ENCODE data around the gene KRT34. TPM values are rescaled to one million over a fixed set of nuclear protein-coding genes. Genes with fewer than 3 reads are reported as not detected.

Gene KRT34
- total RNA-seq, 1 donor from 2014 or later, result not detected

DNA sequence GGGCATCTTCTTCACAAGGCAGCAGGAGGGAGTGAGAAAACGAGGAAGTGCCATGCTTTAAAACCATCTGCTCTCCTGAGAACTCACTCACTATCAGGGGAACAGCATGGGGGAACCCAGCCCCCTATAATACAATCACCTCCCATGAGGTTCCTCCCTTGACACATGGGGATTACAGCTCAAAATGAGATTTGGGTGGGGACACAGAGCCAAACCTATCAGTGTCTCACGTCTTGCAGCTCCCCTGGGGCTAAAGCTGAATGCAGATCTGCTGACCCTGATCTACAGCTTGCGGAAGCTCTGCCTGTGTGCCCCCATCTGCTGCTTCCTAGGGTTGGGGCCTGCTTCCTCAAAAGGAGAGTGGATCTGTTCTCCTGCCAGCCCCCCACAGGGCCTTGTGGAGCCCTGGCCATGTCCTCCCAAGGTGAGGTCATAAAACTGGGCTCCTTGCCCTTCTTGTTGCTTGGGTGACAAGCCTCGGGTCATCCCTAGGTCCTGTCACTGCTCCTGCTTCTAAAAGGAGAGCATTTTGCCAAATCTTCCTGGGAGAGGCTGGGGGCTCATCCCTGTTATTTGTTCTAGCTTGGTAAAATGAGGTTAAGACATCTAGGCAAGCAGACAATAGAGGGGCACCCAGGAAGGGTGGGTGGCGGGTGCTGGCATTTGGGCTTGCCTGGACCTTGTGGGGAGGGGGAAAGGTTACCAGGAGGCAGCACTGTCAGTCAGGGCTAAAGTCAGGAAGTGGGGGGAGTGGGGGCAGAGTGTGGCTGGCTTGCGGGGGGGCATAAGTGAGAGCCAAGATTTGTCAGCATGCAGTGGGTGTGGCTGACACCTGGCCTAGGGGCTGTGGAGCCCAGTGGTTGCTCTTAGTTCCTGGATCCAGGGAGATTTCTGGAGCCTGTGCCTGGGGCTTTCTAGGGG, 47.5 kb downstream of the KRT34 start:
- H3K4me1 Mint-ChIP-seq, result peaks cover 13% of the 10 kb centered on the region
- no peak overlapping the region for H3K27ac Mint-ChIP-seq
- peaks cover 4% of the 10 kb centered on the region for H3K27me3 Mint-ChIP-seq
- intact Hi-C loops (cut with micrococcal nuclease), result no loop called here
- DNase-seq (no peak), ATAC-seq (ENCODE audit: low read depth) (peak; percentile 66)
- TF ChIP-seq, protein P1, sequence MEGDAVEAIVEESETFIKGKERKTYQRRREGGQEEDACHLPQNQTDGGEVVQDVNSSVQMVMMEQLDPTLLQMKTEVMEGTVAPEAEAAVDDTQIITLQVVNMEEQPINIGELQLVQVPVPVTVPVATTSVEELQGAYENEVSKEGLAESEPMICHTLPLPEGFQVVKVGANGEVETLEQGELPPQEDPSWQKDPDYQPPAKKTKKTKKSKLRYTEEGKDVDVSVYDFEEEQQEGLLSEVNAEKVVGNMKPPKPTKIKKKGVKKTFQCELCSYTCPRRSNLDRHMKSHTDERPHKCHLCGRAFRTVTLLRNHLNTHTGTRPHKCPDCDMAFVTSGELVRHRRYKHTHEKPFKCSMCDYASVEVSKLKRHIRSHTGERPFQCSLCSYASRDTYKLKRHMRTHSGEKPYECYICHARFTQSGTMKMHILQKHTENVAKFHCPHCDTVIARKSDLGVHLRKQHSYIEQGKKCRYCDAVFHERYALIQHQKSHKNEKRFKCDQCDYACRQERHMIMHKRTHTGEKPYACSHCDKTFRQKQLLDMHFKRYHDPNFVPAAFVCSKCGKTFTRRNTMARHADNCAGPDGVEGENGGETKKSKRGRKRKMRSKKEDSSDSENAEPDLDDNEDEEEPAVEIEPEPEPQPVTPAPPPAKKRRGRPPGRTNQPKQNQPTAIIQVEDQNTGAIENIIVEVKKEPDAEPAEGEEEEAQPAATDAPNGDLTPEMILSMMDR (IDR thresholded peaks at IDR 0.05), result no peak
- no peaks in the 10 kb centered on the region for H3K36me3 Mint-ChIP-seq (ENCODE audit: low read depth)
- no peaks in the 10 kb centered on the region for H3K9me3 Mint-ChIP-seq
- ChIA-PET POLR2A (no interaction called here), CTCF (no interaction called here)
- no peak overlapping the region for H3K4me3 Mint-ChIP-seq

DNA sequence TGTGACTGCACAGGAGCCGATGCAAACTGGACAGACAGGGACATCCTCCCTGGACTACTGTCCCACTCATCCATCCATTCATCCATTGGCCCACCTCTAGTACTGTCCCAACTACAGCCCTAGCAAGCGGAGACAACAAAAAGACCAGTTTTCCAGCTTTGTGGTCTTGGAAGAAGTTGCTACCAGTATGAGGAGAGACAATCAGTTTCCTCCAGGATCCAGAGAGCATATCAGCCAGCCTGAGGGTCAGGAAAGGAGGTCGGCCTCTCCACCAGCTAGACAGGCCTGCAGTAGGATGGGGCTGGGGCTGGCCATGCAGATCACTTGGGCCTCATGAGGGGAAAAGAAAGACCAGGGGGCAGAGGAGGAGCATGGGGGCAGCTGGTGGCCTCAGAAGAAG, 48.3 kb downstream of the KRT34 start:
- DNase-seq (no peak), ATAC-seq (ENCODE audit: low read depth) (no peak)
- ChIA-PET POLR2A (no interaction called here), CTCF (no interaction called here)
- intact Hi-C loops (cut with micrococcal nuclease), result no loop called here
- Mint-ChIP-seq H3K4me3 (no peak overlapping the region), H3K36me3 (ENCODE audit: low read depth) (no peaks in the 10 kb centered on the region), H3K27me3 (peaks cover 4% of the 10 kb centered on the region), H3K4me1 (peaks cover 10% of the 10 kb centered on the region), H3K27ac (no peak overlapping the region), H3K9me3 (no peaks in the 10 kb centered on the region)
- TF ChIP-seq, protein P1 (IDR thresholded peaks at IDR 0.05), result no peak

DNA sequence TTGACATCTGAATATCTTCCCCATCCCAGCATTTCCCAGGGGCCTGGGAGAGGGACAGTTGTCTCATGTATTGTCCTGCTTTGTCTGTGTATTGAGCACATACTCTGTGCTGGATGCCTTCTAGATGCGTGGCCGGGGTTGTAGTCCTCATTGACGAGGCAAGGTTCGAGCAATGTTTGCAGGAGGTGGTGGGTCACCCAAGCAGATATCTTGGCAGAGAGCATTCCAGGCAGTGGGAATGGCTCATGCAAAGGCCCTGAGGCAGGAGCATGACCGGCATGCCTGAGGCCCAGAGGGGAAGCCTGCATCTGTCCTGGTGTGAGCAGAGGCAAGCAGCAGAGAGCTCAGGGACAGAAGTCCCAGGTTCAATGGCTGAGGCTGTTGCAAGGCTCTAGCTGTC, 49.0 kb downstream of the KRT34 start:
- Mint-ChIP-seq H3K36me3 (ENCODE audit: low read depth) (no peaks in the 10 kb centered on the region), H3K4me1 (peaks cover 10% of the 10 kb centered on the region), H3K27me3 (peaks cover 4% of the 10 kb centered on the region), H3K4me3 (no peak overlapping the region), H3K27ac (no peak overlapping the region), H3K9me3 (no peaks in the 10 kb centered on the region)
- DNase-seq (no peak), ATAC-seq (ENCODE audit: low read depth) (no peak)
- CTCF ChIA-PET, result no interaction called here
- POLR2A ChIA-PET, result no interaction called here
- intact Hi-C loops (cut with micrococcal nuclease), result no loop called here
- TF ChIP-seq, protein P1 (IDR thresholded peaks at IDR 0.05), result no peak

DNA sequence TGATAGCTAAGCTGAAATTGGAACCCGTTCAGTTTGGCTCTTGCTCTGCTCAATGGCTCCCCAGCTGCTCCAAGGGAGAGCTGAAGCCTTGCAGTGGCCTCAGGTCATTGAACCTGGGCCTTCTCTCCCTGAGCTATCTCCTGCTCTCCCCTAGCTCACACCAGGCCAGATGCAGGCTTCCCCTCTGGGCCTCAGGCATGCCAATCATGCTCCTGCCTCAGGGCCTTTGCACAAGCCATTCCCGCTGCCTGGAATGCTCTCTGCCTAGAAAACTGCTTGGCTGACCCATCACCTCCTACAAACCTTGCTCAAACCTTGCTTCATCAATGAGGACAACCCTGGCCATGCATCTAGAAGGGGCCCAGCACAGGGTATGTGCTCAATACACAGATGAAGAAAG, 49.9 kb downstream of the KRT34 start:
- H3K36me3 Mint-ChIP-seq (ENCODE audit: low read depth), result no peaks in the 10 kb centered on the region
- H3K9me3 Mint-ChIP-seq, result no peaks in the 10 kb centered on the region
- TF ChIP-seq, protein P1 (IDR thresholded peaks at IDR 0.05), result no peak
- intact Hi-C loops (cut with micrococcal nuclease), result no loop called here
- peaks cover 4% of the 10 kb centered on the region for H3K27me3 Mint-ChIP-seq
- DNase-seq, result no peak
- POLR2A ChIA-PET, result no interaction called here
- CTCF ChIA-PET, result no interaction called here
- no peak for ATAC-seq (ENCODE audit: low read depth)
- no peak overlapping the region for H3K27ac Mint-ChIP-seq
- peaks cover 10% of the 10 kb centered on the region for H3K4me1 Mint-ChIP-seq
- H3K4me3 Mint-ChIP-seq, result no peak overlapping the region

DNA sequence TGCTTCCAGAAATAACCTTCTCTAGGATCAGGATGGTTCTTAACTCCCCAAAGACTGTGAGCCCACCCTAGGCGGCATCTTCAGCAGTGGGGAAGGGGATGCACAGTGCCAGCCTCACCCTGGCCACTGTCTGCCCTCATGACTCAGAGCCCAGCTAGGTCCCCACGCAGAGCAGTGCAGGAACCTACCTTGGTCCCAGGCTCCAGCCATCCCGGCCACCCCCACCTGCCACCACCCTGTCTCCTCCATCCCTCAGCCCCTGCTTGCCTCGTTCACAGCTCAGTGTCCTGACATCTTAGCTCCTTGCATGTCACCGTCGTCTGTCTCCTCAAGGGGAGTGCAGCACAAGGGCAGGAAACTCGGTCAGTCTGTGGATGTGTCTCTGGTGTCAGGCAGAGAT, 50.5 kb downstream of the KRT34 start:
- H3K27me3 Mint-ChIP-seq, result peaks cover 4% of the 10 kb centered on the region
- peaks cover 10% of the 10 kb centered on the region for H3K4me1 Mint-ChIP-seq
- no peak overlapping the region for H3K27ac Mint-ChIP-seq
- intact Hi-C loops (cut with micrococcal nuclease), result no loop called here
- POLR2A ChIA-PET, result no interaction called here
- DNase-seq (no peak), ATAC-seq (ENCODE audit: low read depth) (no peak)
- no peak overlapping the region for H3K4me3 Mint-ChIP-seq
- CTCF ChIA-PET, result interaction anchor here (0.7 kb wide), 1 partner anchor 9 kb away, joined by 4 read pairs; no protein-coding TSS in a partner anchor
- TF ChIP-seq, protein P1 (IDR thresholded peaks at IDR 0.05), result no peak
- H3K36me3 Mint-ChIP-seq (ENCODE audit: low read depth), result no peaks in the 10 kb centered on the region
- H3K9me3 Mint-ChIP-seq, result no peaks in the 10 kb centered on the region

All from activated B cell treated with CpG ODN at 0.5 μM for 24 hours (primary cell).